ENCODE results near the gene ZCCHC9. TPM values are rescaled to one million over a fixed set of nuclear protein-coding genes. Genes with fewer than 3 reads are reported as not detected.
"Not testable (repeated sequence)": the region's sequence is repeated elsewhere in the genome, so short reads cannot be mapped to it uniquely, and the experiment has no call there.

The ZCCHC9 gene
- total RNA-seq (26.2 TPM), polyA plus RNA-seq (ENCODE audit: insufficient read depth in 1 of 8, insufficient read length in 8 of 8, low replicate concordance in 1 of 8) (10 to 100 TPM; 23.9 to 30.8 (median 28.5) TPM)
- long read RNA-seq, donor 1, partial matches to known transcripts: 0 of 2 reads
- long read RNA-seq, donor 1, other reads (novel, unspliced or antisense): 0 of 2 reads
- long read RNA-seq, donor 2, partial matches to known transcripts: 0 of 2 reads
- long read RNA-seq, donor 2, other reads (novel, unspliced or antisense): 0 of 2 reads
- long read RNA-seq, donor 3, partial matches to known transcripts: 0 of 7 reads
- long read RNA-seq, donor 3, other reads (novel, unspliced or antisense): 0 of 7 reads
- long read RNA-seq, donor 4, full-length matches to known transcripts: 9 of 9 reads
- long read RNA-seq, donor 4, partial matches to known transcripts: 0 of 9 reads
- long read RNA-seq, donor 4, other reads (novel, unspliced or antisense): 0 of 9 reads
- long read RNA-seq, donor 5, full-length matches to known transcripts: 20 of 38 reads
- long read RNA-seq, donor 5, partial matches to known transcripts: 18 of 38 reads
- long read RNA-seq, donor 5, other reads (novel, unspliced or antisense): 0 of 38 reads
- long read RNA-seq, donor 6, full-length matches to known transcripts: 12 of 12 reads
- long read RNA-seq, donor 6, partial matches to known transcripts: 0 of 12 reads
- long read RNA-seq, donor 6, other reads (novel, unspliced or antisense): 0 of 12 reads
- long read RNA-seq, donor 7, full-length matches to known transcripts: 12 of 12 reads
- long read RNA-seq, donor 7, partial matches to known transcripts: 0 of 12 reads
- long read RNA-seq, donor 7, other reads (novel, unspliced or antisense): 0 of 12 reads
- long read RNA-seq, donor 8, full-length matches to known transcripts: 9 of 18 reads
- long read RNA-seq, donor 8, partial matches to known transcripts: 9 of 18 reads
- long read RNA-seq, donor 8, other reads (novel, unspliced or antisense): 0 of 18 reads
- long read RNA-seq, donor 9, full-length matches to known transcripts: 9 of 31 reads
- long read RNA-seq, donor 9, partial matches to known transcripts: 22 of 31 reads
- long read RNA-seq, donor 9, other reads (novel, unspliced or antisense): 0 of 31 reads
- long read RNA-seq, donor 10, full-length matches to known transcripts: 17 of 37 reads
- long read RNA-seq, donor 10, partial matches to known transcripts: 20 of 37 reads
- long read RNA-seq, donor 10, other reads (novel, unspliced or antisense): 0 of 37 reads
- long read RNA-seq, donor 11, partial matches to known transcripts: 19 of 30 reads
- long read RNA-seq, donor 11, other reads (novel, unspliced or antisense): 0 of 30 reads

DNA sequence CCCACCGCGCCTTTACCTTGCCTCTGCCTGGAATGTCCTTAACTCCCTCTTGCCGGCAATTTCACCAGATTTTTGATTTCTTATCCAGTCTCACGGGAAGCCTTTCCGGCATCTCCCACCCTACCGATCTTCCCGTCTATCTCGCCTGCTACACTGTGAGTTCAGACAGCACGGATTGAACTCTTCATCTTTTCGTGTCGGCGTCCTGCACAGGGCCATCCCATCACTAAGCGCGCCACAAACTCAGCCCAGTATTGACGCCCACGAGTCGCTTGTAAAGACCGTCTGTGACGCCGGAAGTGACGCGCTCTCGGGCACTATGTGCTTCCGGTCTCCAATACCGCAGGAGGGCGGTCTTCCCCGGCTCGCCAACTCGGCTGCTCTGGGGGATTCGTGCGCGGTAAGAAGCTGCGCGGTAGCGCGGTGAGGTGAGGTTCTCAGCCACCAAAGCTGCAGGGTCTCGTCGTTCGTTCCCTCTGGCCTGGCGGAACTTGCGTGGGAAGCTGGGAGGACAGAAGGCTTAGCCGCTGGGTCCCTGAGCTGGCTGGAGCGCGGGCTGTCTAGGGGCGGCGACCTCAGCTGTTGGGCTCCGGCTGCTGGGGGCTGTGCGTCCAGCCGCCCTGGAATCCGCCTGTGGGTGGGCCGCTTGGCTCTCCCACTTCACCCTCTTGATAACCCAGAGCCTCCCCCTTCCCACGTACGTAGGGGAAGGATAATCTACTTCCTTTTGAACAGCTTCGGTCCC, at the start of gene ZCCHC9:
ZCCHC9 (plus strand) TSS at position 317 of the 745 bp plus-strand sequence. CDS start 3,171 bp downstream, outside the sequence.
- Histone ChIP-seq H3K27ac (ENCODE audit: low read length) (peak within 1 kb of the TSS; percentile 97), H3K4me3 (ENCODE audit: low read length) (peak within 1 kb of the TSS; percentile 71), H3K27me3 (ENCODE audit: control insufficient read depth, insufficient read depth, low read length) (no peaks in the 10 kb centered on the region), H3K36me3 (ENCODE audit: control insufficient read depth, insufficient read depth, low read length) (peaks cover 13% of the 10 kb centered on the region), H3K4me1 (ENCODE audit: control insufficient read depth, insufficient read depth, low read length) (peaks cover 17% of the 10 kb centered on the region), H3K9me3 (replicated peaks; ENCODE audit: control insufficient read depth, low read depth, low read length) (no peaks in the 10 kb centered on the region)
- WGBS (ENCODE audit: insufficient coverage): 0% methylated on average over 44 of the region's 54 CpGs
- DNase-seq: peak; percentile 98

DNA sequence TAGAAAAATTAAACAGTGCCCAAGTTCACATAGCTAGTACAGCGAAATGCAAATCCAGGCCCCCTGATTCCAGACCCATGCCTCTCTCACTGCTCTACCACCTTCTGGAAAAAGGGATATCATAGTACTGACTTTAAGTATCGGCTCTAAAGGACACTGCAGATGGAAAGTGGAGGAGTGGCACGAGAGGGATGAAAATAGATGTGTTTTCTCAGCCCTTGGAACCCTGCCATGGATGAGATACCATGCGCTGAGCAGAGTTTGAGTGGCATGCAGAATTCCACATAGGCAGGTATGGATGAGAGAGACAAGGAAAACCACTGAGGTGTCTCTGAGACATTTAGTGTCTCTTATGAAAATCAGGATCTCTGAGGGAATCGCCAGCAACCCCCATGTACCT, 49.5 kb upstream of the ZCCHC9 start:
- H3K27ac ChIP-seq (ENCODE audit: low read length): peak overlapping the region; percentile 4
- WGBS (ENCODE audit: insufficient coverage): 91% methylated on average over 3 of the region's 5 CpGs
- H3K27me3 ChIP-seq (ENCODE audit: control insufficient read depth, insufficient read depth, low read length): no peaks in the 10 kb centered on the region
- H3K36me3 ChIP-seq (ENCODE audit: control insufficient read depth, insufficient read depth, low read length): peaks cover 29% of the 10 kb centered on the region
- no peaks in the 10 kb centered on the region for H3K9me3 ChIP-seq (replicated peaks; ENCODE audit: control insufficient read depth, low read depth, low read length)
- DNase-seq: peak; percentile 33
- no peak overlapping the region for H3K4me3 ChIP-seq (ENCODE audit: low read length)
- H3K4me1 ChIP-seq (ENCODE audit: control insufficient read depth, insufficient read depth, low read length): peaks cover 2% of the 10 kb centered on the region

GRCh38 chr5:81252904-81253303, 48.5 kb upstream of the ZCCHC9 start:
- no peak for DNase-seq
- H3K9me3 ChIP-seq (replicated peaks; ENCODE audit: control insufficient read depth, low read depth, low read length): no peaks in the 10 kb centered on the region
- peaks cover 31% of the 10 kb centered on the region for H3K36me3 ChIP-seq (ENCODE audit: control insufficient read depth, insufficient read depth, low read length)
- H3K4me1 ChIP-seq (ENCODE audit: control insufficient read depth, insufficient read depth, low read length): no peaks in the 10 kb centered on the region
- WGBS (ENCODE audit: insufficient coverage): no CpG with 5 or more reads among the region's 1 CpG
- H3K27me3 ChIP-seq (ENCODE audit: control insufficient read depth, insufficient read depth, low read length): no peaks in the 10 kb centered on the region
- H3K27ac ChIP-seq (ENCODE audit: low read length): no peak overlapping the region
- H3K4me3 ChIP-seq (ENCODE audit: low read length): no peak overlapping the region

GRCh38 chr5:81253875-81254274, 47.5 kb upstream of the ZCCHC9 start:
- Histone ChIP-seq H3K36me3 (ENCODE audit: control insufficient read depth, insufficient read depth, low read length) (peaks cover 40% of the 10 kb centered on the region), H3K4me3 (ENCODE audit: low read length) (no peak overlapping the region), H3K27ac (ENCODE audit: low read length) (no peak overlapping the region), H3K4me1 (ENCODE audit: control insufficient read depth, insufficient read depth, low read length) (no peaks in the 10 kb centered on the region), H3K27me3 (ENCODE audit: control insufficient read depth, insufficient read depth, low read length) (no peaks in the 10 kb centered on the region), H3K9me3 (replicated peaks; ENCODE audit: control insufficient read depth, low read depth, low read length) (no peaks in the 10 kb centered on the region)
- DNase-seq: no peak
- no CpG with 5 or more reads among the region's 4 CpGs for WGBS (ENCODE audit: insufficient coverage)

DNA sequence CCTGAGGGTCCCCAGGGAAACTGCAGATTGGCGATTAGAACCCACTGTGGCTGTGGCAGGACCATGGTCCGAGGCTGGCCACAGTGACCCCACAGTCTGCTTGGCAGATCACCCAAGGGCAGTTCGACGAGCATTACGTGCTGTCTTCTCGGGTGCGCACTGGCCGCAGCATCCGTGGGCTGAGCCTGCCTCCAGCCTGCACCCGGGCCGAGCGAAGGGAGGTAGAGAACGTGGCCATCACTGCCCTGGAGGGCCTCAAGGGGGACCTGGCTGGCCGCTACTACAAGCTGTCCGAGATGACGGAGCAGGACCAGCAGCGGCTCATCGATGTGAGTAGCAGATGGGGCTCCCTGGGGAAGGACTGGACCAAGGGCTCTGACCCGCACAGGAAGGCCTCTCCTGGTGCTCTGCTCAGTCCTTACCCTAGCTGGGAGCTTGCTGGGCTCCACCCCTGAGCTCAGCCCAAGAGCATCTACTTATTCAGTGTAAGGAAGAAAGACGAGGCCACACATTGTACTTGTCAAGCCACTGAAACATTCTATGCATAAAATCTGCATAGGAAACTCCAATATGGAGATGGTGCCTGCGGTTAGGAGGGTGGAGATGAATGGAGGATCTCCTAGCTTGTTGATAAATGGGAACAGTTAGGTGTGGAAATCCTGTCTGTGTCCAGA, 46.4 kb upstream of the ZCCHC9 start:
- 93% methylated on average over 18 of the region's 21 CpGs for WGBS (ENCODE audit: insufficient coverage)

GRCh38 chr5:81256766-81257165, 44.6 kb upstream of the ZCCHC9 start:
- H3K4me3 ChIP-seq (ENCODE audit: low read length): no peak overlapping the region
- no peaks in the 10 kb centered on the region for H3K27me3 ChIP-seq (ENCODE audit: control insufficient read depth, insufficient read depth, low read length)
- DNase-seq: no peak
- peaks cover 45% of the 10 kb centered on the region for H3K36me3 ChIP-seq (ENCODE audit: control insufficient read depth, insufficient read depth, low read length)
- no peaks in the 10 kb centered on the region for H3K4me1 ChIP-seq (ENCODE audit: control insufficient read depth, insufficient read depth, low read length)
- WGBS (ENCODE audit: insufficient coverage): 60% methylated on average over 1 of the region's 1 CpG
- no peak overlapping the region for H3K27ac ChIP-seq (ENCODE audit: low read length)
- peaks cover 1% of the 10 kb centered on the region for H3K9me3 ChIP-seq (replicated peaks; ENCODE audit: control insufficient read depth, low read depth, low read length)

More for the DNA sequence above, 46.4 kb upstream of the ZCCHC9 start:
- DNase-seq: no peak
- H3K9me3 ChIP-seq (replicated peaks; ENCODE audit: control insufficient read depth, low read depth, low read length): no peaks in the 10 kb centered on the region
- H3K4me3 ChIP-seq (ENCODE audit: low read length): no peak overlapping the region
- H3K4me1 ChIP-seq (ENCODE audit: control insufficient read depth, insufficient read depth, low read length): no peaks in the 10 kb centered on the region
- H3K27me3 ChIP-seq (ENCODE audit: control insufficient read depth, insufficient read depth, low read length): no peaks in the 10 kb centered on the region
- peaks cover 45% of the 10 kb centered on the region for H3K36me3 ChIP-seq (ENCODE audit: control insufficient read depth, insufficient read depth, low read length)
- no peak overlapping the region for H3K27ac ChIP-seq (ENCODE audit: low read length)

DNA sequence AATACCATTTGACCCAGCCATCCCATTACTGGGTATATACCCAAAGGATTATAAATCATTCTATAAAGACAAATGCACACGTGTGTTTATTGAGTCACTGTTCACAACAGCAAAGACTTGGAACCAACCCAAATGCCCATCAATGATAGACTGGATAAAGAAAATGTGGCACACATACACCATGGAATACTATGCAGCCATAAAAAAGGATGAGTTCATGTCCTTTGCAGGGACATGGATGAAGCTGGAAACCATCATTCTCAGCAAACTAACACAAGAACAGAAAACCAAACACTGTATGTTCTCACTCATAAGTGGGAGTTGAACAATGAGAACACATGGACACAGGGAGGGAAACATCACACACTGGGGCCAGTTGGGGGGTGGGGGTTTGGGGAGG, 38.6 kb upstream of the ZCCHC9 start:
- no CpG with 5 or more reads among the region's 1 CpG for WGBS (ENCODE audit: insufficient coverage)
- H3K27me3 ChIP-seq (ENCODE audit: control insufficient read depth, insufficient read depth, low read length); H3K4me1 ChIP-seq (ENCODE audit: control insufficient read depth, insufficient read depth, low read length); H3K4me3 ChIP-seq (ENCODE audit: low read length); H3K9me3 ChIP-seq (replicated peaks; ENCODE audit: control insufficient read depth, low read depth, low read length); DNase-seq; H3K27ac ChIP-seq (ENCODE audit: low read length): not testable (repeated sequence)
- H3K36me3 ChIP-seq (ENCODE audit: control insufficient read depth, insufficient read depth, low read length): peaks cover 22% of the 10 kb centered on the region

DNA sequence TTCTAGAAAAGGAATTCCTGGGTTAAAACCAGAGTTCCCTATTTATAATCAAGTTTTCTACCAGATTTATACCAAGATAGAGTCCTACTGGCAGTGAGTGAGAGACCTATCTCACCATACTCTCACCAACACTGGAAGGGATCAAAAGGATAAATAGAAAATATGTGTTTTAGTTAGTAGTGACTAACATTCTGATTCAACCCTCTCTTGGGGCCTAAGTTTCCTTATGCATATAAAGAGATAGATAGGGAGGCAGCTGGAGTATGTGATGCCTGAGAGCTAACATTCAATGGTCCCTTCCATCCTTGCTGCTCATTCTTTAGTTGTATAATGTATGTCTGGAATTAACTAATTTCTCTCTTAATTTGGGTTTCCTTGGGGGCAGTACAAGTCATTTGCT, 36.3 kb upstream of the ZCCHC9 start:
- Histone ChIP-seq H3K4me3 (ENCODE audit: low read length) (no peak overlapping the region), H3K9me3 (replicated peaks; ENCODE audit: control insufficient read depth, low read depth, low read length) (peaks cover 3% of the 10 kb centered on the region), H3K36me3 (ENCODE audit: control insufficient read depth, insufficient read depth, low read length) (peaks cover 9% of the 10 kb centered on the region), H3K27ac (ENCODE audit: low read length) (no peak overlapping the region), H3K4me1 (ENCODE audit: control insufficient read depth, insufficient read depth, low read length) (no peaks in the 10 kb centered on the region), H3K27me3 (ENCODE audit: control insufficient read depth, insufficient read depth, low read length) (no peaks in the 10 kb centered on the region)
- no peak for DNase-seq

Measured in muscle of leg (tissue), 16 donors.